K562 (cell line): Measurements from ENCODE around the gene CPE. TPM values are rescaled to one million over a fixed set of nuclear protein-coding genes. Genes with fewer than 3 reads are reported as not detected.

Source experiments
- ATAC-seq: fragments of 200-7000 bp; cut with Tn5 transposase; 3 replicates; pipeline ENCODE4 v1.9.1; 2020; ENCODE audit warnings: moderate library complexity
- BruUV-seq: library from RNA; stranded (reverse); fragments of 400-500 nt; replicated peaks from 2 replicates; lab custom pipeline; 2021; lab: Mats Ljungman, UMichigan
- CTCF ChIA-PET: fragments of 300-600 bp; formaldehyde crosslinking; extraction: SDS; loops from one replicate; lab custom pipeline; 2021; ENCODE audit warnings: low intra/inter-chr PET ratio; lab: Yijun Ruan, JAX
- POLR2A ChIA-PET: fragments of 300-600, 350-650 bp; sonication (Branson Sonifier 250); formaldehyde crosslinking; extraction: SDS; loops from one replicate; lab custom pipeline; 2021; ENCODE audit warnings: antibody characterized with exemption, inconsistent platforms; lab: Yijun Ruan, JAX
- DNase-seq, 4 experiments: peaks; one replicate each; pipeline versions ENCODE4 v3.0.0 to v3.0.0-alpha.2; 2011 to 2018; ENCODE audit warnings: low spot score in 3 of 4, mixed read lengths in 3 of 4; ENCODE audit errors: extremely low read depth in 1 of 4
- FAIRE-seq: peaks from 2 replicates; lab custom pipeline; 2011; peaks lifted over from hg19 to GRCh38; lab: Jason Lieb, UNC
- H2AFZ ChIP-seq: 2 replicates; pipeline ENCODE4 v1.6.0; 2011; ENCODE audit warnings: low read depth, low read length, control low read depth, inconsistent platforms
- H3K27ac ChIP-seq: fragments of 200-600 bp; 3 replicates; pipeline ENCODE4 v1.8.0; 2011; ENCODE audit warnings: low read depth, mild to moderate bottlenecking, control low read depth, inconsistent platforms, low read length, moderate library complexity, mixed read lengths; ENCODE audit errors: extremely low read depth
- H3K27me3 ChIP-seq, 2 experiments: fragments of 300-600 bp in 1 of 2; 2 replicates in 1 of 2; 3 replicates in 1 of 2; pipeline versions ENCODE4 v1.6.0 to v1.8.0; 2011; ENCODE audit warnings: inconsistent platforms in 2 of 2, low read length in 2 of 2, mild to moderate bottlenecking in 1 of 2, mixed read lengths in 1 of 2, moderate library complexity in 1 of 2; ENCODE audit not compliant: control insufficient read depth in 2 of 2, insufficient read depth in 2 of 2
- H3K36me3 ChIP-seq: fragments of 300-600 bp; 3 replicates; pipeline ENCODE4 v1.8.0; 2011; ENCODE audit warnings: mild to moderate bottlenecking, low read length, inconsistent platforms; ENCODE audit not compliant: control insufficient read depth, insufficient read depth
- H3K4me1 ChIP-seq, 2 experiments: fragments of 200-600 bp in 1 of 2; replicated peaks in 1 of 2; 2 replicates in 1 of 2; 3 replicates in 1 of 2; pipeline versions ENCODE4 v1.5.1 to v1.8.0; 2011; ENCODE audit warnings: inconsistent platforms in 2 of 2, low read length in 2 of 2, mild to moderate bottlenecking in 1 of 2, mixed read lengths in 1 of 2, moderate library complexity in 1 of 2; ENCODE audit not compliant: control insufficient read depth in 2 of 2, insufficient read depth in 2 of 2
- H3K4me2 ChIP-seq: 2 replicates; pipeline ENCODE4 v1.6.1; 2011; ENCODE audit warnings: low read length, control low read depth, inconsistent platforms, mixed read lengths; ENCODE audit not compliant: insufficient read depth
- H3K4me3 ChIP-seq: fragments of 200-600 bp; sonication (generic), shearing (Covaris generic); 2 replicates; pipeline ENCODE4 v1.5.1; 2016; ENCODE audit warnings: control low read depth, inconsistent platforms
- H3K79me2 ChIP-seq: fragments of 200-600 bp; 3 replicates; pipeline ENCODE4 v1.8.0; 2011; ENCODE audit warnings: low read length, inconsistent platforms; ENCODE audit not compliant: control insufficient read depth, insufficient read depth
- H3K9ac ChIP-seq, 2 experiments: 2 replicates each; pipeline versions ENCODE4 v1.6.0 to v1.6.1; 2011; ENCODE audit warnings: low read depth in 2 of 2, low read length in 2 of 2, control low read depth in 1 of 2, inconsistent platforms in 1 of 2, mild to moderate bottlenecking in 1 of 2, mixed read lengths in 1 of 2; ENCODE audit not compliant: insufficient read depth in 1 of 2
- H3K9me1 ChIP-seq: one replicate; pipeline ENCODE4 v1.6.0; 2011; ENCODE audit warnings: inconsistent platforms, mild to moderate bottlenecking, low read length, moderate library complexity; ENCODE audit not compliant: control insufficient read depth, insufficient read depth
- H3K9me3 ChIP-seq: replicated peaks from 2 replicates; pipeline ENCODE4 v1.5.1; 2011; ENCODE audit warnings: low read depth, low read length, inconsistent platforms; ENCODE audit not compliant: control insufficient read depth, insufficient read depth
- H4K20me1 ChIP-seq: replicated peaks from 2 replicates; pipeline ENCODE4 v1.6.1; 2011; ENCODE audit warnings: low read length, inconsistent platforms, mixed read lengths; ENCODE audit not compliant: control insufficient read depth, insufficient read depth
- BCL6 ChIP-seq: fragments of 250-450 bp; sonication (Bioruptor Pico); IDR thresholded peaks from 2 replicates; pipeline ENCODE4 v1.4.0; 2020
- BRCA1 ChIP-seq, 2 experiments: fragments of 450-650 bp in 1 of 2; sonication (generic) in 1 of 2; formaldehyde crosslinking in 1 of 2; IDR thresholded peaks; 2 replicates each; pipeline versions ENCODE4 v1.5.0 to v1.6.1; 2017 to 2020; ENCODE audit warnings: mild to moderate bottlenecking in 1 of 2, missing genetic modification reagents in 1 of 2
- CBFA2T3 ChIP-seq: fragments of 450-650 bp; IDR thresholded peaks from 2 replicates; pipeline ENCODE4 v1.6.1; 2017
- E2F6 ChIP-seq, 2 experiments: IDR thresholded peaks; 2 replicates each; pipeline ENCODE4 v1.6.1; 2011; ENCODE audit warnings: borderline replicate concordance in 1 of 2, control low read depth in 1 of 2, low read depth in 1 of 2, low read length in 1 of 2, mild to moderate bottlenecking in 1 of 2, mixed read lengths in 1 of 2, moderate library complexity in 1 of 2; ENCODE audit not compliant: insufficient read depth in 1 of 2, insufficient read length in 1 of 2, poor library complexity in 1 of 2, severe bottlenecking in 1 of 2; ENCODE audit errors: extremely low read depth in 1 of 2
- HMGXB4 ChIP-seq: sonication (generic); formaldehyde crosslinking; IDR thresholded peaks from 2 replicates; pipeline ENCODE4 v1.8.1; 2023; ENCODE audit warnings: mild to moderate bottlenecking, missing genetic modification reagents
- LEF1 ChIP-seq: fragments of 450-650 bp; IDR thresholded peaks from 2 replicates; pipeline ENCODE4 v1.6.1; 2016; ENCODE audit warnings: mild to moderate bottlenecking
- MEIS2 ChIP-seq: fragments of 450-650 bp; IDR thresholded peaks from 2 replicates; pipeline ENCODE4 v1.6.1; 2014; ENCODE audit warnings: mild to moderate bottlenecking; ENCODE audit not compliant: partially characterized antibody
- PATZ1 ChIP-seq: fragments of 250-450 bp; sonication (Bioruptor Pico); IDR thresholded peaks from 2 replicates; pipeline ENCODE4 v1.5.0; 2020; ENCODE audit warnings: mild to moderate bottlenecking, borderline replicate concordance
- PCBP2 ChIP-seq: fragments of 200-400 bp; formaldehyde crosslinking; IDR thresholded peaks from 2 replicates; pipeline ENCODE4 v1.6.1; 2018; ENCODE audit warnings: low read length, low read depth, mild to moderate bottlenecking, moderate library complexity; ENCODE audit not compliant: poor library complexity, severe bottlenecking
- SAFB ChIP-seq: fragments of 200-400 bp; formaldehyde crosslinking; IDR thresholded peaks from 2 replicates; pipeline ENCODE4 v1.6.1; 2017; ENCODE audit warnings: low read depth, low read length, borderline replicate concordance
- SNRNP70 ChIP-seq: fragments of 200-400 bp; formaldehyde crosslinking; optimal IDR thresholded peaks from 2 replicates; pipeline ENCODE3; 2017; ENCODE audit warnings: low read depth, low read length
- SRSF1 ChIP-seq: fragments of 200-400 bp; formaldehyde crosslinking; IDR thresholded peaks from 2 replicates; pipeline ENCODE4 v1.6.1; 2017; ENCODE audit warnings: mild to moderate bottlenecking, low read depth, low read length, moderate library complexity
- ZFPM2 ChIP-seq: fragments of 250-450 bp; sonication (Bioruptor Pico); IDR thresholded peaks from 2 replicates; pipeline ENCODE4 v1.5.1; 2022; ENCODE audit warnings: mild to moderate bottlenecking
- ZNF699 ChIP-seq: fragments of 250-450 bp; sonication (Bioruptor Pico); IDR thresholded peaks from 2 replicates; pipeline ENCODE4 v1.8.0; 2021; ENCODE audit warnings: mild to moderate bottlenecking, moderate library complexity; ENCODE audit not compliant: insufficient replicate concordance
- WGBS: fragments of 100-300 bp; shearing (Covaris generic); methylation state at CpG from one replicate; pipeline ENCODE4 v1.1.6; 2016; ENCODE audit warnings: low coverage, mixed read lengths; ENCODE audit not compliant: insufficient coverage; ENCODE audit errors: missing lambda C conversion rate; 5-methylcytosine and 5-hydroxymethylcytosine counted together
- in situ Hi-C: fragments of 300-500 bp; cut with MboI; formaldehyde crosslinking; loops from 4 replicates; pipeline ENCODE4 v1.15.0; 2018; ENCODE audit warnings: inconsistent platforms, mixed read lengths
- intact Hi-C: fragments of 100-400 bp; cut with micrococcal nuclease; formaldehyde crosslinking; loops from 2 replicates; pipeline ENCODE4 v1.14.2; 2022
- polyA plus RNA-seq, 8 experiments: library from polyadenylated mRNA; depleted of rRNA in 4 of 8; stranded (reverse) in 5 of 8; unstranded in 3 of 8; fragments of >200 nt; fragmentation: Nextera tagmentation in 2 of 8; fragmentation: Illumina TruSeq in 1 of 8; extraction: Ambion mirVana in 2 of 8; extraction: Trizol in 1 of 8; gene quantifications; 2 replicates each; pipeline versions ENCODE4 v1.2.1 to v1.2.3, GENCODE V29; 2011 to 2014; ENCODE audit warnings: inconsistent platforms in 1 of 8, missing spikeins in 1 of 8
- total RNA-seq, 7 experiments: library from RNA; depleted of rRNA in 6 of 7; stranded (reverse); fragments of >200 nt in 6 of 7; fragmentation: Illumina TruSeq in 2 of 7; extraction: Trizol in 2 of 7; gene quantifications; 2 replicates each; pipeline versions ENCODE4 v1.2.1 to v1.2.3, GENCODE V29; 2011 to 2021; ENCODE audit warnings: low replicate concordance in 1 of 7
- TF ChIP-seq, protein P1 (sequence below): fragments of 450-650 bp; formaldehyde crosslinking; IDR thresholded peaks from 2 replicates; pipeline ENCODE4 v1.4.0; 2020; ENCODE audit warnings: mild to moderate bottlenecking, moderate library complexity

The CPE gene
- total and polyA plus RNA-seq, 9 of the 15 experiments (the other 6 are each of a cell fraction or from before 2014, with no cell fraction given) = 0.04 to 0.16 (median 0.06) TPM; not detected in 4

DNA sequence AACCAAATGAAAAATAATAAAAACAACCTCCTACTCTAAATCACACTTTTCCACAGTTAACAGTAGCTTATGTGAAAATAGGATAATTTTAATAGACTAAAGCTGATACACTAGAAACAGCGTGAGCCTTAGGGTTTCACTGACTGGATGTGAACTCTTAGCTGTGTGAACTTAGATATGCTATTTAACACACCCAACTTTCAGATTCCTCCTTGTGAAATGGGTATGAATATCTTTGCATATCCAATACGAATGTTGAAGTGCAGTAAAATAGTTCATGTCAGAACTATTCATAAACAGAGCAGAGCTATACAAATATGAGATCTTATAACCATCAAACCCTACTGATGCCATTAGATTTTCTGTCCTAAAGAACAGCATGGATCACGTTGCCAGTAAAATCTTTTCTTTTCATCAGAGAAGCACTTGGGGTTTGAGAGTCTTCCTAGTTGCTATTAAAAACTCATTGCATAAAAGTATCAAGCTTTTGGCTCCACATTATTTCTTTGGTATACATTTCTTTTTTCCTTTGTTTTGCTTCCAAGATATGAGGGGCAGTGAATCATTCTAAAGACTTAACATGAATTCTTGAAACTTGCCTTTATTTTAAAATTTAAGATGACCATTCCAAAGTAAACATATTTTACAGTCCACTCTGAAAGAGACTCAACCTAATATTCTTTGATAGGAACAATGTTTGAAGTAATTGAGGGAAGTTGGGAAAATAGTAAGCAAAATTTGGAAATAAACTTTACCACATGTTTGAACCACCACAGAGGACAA is 102.4 kb downstream of the CPE start:
- POLR2A ChIA-PET = interaction anchor here (0.6 kb wide), 1 partner anchor 8 kb away, joined by 3 read pairs; no protein-coding TSS in a partner anchor
- no peaks in the 10 kb centered on the region for H3K27me3 ChIP-seq
- H3K4me2 ChIP-seq = no peak overlapping the region
- no peaks in the 10 kb centered on the region for H3K9me3 ChIP-seq
- peaks cover 3 to 16% of the 10 kb centered on the region in 2 experiments; a peak in 3 of 5 replicates for H3K4me1 ChIP-seq
- no peaks in the 10 kb centered on the region for H3K9me1 ChIP-seq
- H3K36me3 ChIP-seq = no peaks in the 10 kb centered on the region
- H3K4me3 ChIP-seq = no peak overlapping the region
- in situ Hi-C loops = no loop called here
- H3K27ac ChIP-seq = no peak overlapping the region
- DNase-seq = no peak
- no TSS peak for BruUV-seq
- no peak for ATAC-seq
- H3K9ac ChIP-seq = no peak overlapping the region
- 38% methylated on average over 3 of the region's 3 CpGs for WGBS
- no peak for FAIRE-seq
- CTCF ChIA-PET = no interaction called here
- 0 out of 2 replicates have a peak overlapping the region, but pooled peaks have one; percentile 5 for H2AFZ ChIP-seq
- no peaks in the 10 kb centered on the region for H4K20me1 ChIP-seq
- intact Hi-C loops = no loop called here
- H3K79me2 ChIP-seq = no peaks in the 10 kb centered on the region
- TF ChIP-seq SNRNP70 (no peak), PATZ1 (no peak), BCL6 (CRISPR knock-in tag) (no peak), SAFB (no peak), CBFA2T3 (no peak), LEF1 (no peak), BRCA1 (IDR thresholded peaks at IDR 0.05) (no peak), BRCA1 (CRISPR knock-in tag; IDR thresholded peaks at IDR 0.05) (no peak), ZFPM2 (CRISPR knock-in tag) (no peak), MEIS2 (no peak), SRSF1 (no peak), PCBP2 (no peak), ZNF699 (CRISPR knock-in tag) (no peak), HMGXB4 (CRISPR knock-in tag) (no peak), E2F6 (IDR thresholded peaks at IDR 0.05; ENCODE audit: borderline replicate concordance in 1 of 2, extremely low read depth in 1 of 2, insufficient read depth in 1 of 2, insufficient read length in 1 of 2, low read depth in 1 of 2, low read length in 1 of 2, poor library complexity in 1 of 2, severe bottlenecking in 1 of 2) (no peak)
- TF ChIP-seq, protein P1, sequence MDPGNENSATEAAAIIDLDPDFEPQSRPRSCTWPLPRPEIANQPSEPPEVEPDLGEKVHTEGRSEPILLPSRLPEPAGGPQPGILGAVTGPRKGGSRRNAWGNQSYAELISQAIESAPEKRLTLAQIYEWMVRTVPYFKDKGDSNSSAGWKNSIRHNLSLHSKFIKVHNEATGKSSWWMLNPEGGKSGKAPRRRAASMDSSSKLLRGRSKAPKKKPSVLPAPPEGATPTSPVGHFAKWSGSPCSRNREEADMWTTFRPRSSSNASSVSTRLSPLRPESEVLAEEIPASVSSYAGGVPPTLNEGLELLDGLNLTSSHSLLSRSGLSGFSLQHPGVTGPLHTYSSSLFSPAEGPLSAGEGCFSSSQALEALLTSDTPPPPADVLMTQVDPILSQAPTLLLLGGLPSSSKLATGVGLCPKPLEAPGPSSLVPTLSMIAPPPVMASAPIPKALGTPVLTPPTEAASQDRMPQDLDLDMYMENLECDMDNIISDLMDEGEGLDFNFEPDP (CRISPR knock-in tag) = no peak
